Lower leg skin (tissue), 3 donors: Measurements from ENCODE around the gene NPB.

Source experiments
- POLR2A ChIP-seq, 2 donors: fragments of 450-650 bp; IDR thresholded peaks; one replicate each; pipeline ENCODE4 v1.6.1; 2016 to 2017; ENCODE audit warnings: antibody characterized with exemption in 2 of 2, mild to moderate bottlenecking in 1 of 2, moderate library complexity in 1 of 2
- TF ChIP-seq, protein P1 (sequence below), 3 donors: fragments of 450-650 bp; IDR thresholded peaks; one replicate each; pipeline ENCODE4 v1.5.1; 2016; ENCODE audit warnings: antibody characterized with exemption in 3 of 3, mild to moderate bottlenecking in 3 of 3, moderate library complexity in 2 of 3

DNA sequence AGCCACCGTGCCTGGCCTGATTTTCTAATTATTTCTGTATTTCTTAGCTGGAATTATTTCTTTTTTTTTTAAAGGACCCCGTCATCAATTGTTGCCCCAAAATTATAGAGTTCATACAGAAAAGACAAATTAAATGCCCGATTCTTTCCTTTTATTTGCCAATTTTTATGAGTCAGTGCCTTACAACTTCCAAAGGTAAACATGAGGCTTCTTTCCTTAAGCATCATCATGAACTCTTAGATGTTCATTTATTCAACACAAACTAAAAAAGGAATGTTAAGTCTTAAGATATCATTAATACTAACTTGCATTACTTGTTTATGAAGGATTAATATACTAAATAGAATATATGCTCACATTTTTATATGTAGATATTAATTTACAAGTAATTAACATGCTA, 23.7 kb upstream of the NPB start:
- TF ChIP-seq, protein P1, sequence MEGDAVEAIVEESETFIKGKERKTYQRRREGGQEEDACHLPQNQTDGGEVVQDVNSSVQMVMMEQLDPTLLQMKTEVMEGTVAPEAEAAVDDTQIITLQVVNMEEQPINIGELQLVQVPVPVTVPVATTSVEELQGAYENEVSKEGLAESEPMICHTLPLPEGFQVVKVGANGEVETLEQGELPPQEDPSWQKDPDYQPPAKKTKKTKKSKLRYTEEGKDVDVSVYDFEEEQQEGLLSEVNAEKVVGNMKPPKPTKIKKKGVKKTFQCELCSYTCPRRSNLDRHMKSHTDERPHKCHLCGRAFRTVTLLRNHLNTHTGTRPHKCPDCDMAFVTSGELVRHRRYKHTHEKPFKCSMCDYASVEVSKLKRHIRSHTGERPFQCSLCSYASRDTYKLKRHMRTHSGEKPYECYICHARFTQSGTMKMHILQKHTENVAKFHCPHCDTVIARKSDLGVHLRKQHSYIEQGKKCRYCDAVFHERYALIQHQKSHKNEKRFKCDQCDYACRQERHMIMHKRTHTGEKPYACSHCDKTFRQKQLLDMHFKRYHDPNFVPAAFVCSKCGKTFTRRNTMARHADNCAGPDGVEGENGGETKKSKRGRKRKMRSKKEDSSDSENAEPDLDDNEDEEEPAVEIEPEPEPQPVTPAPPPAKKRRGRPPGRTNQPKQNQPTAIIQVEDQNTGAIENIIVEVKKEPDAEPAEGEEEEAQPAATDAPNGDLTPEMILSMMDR (IDR thresholded peaks at IDR 0.05): no peak
- no peak for TF ChIP-seq POLR2A (IDR thresholded peaks at IDR 0.05)
